GM18867 (cell line): Measurements from ENCODE around the gene RMRP.

Experiments
- ATAC-seq: cut with Tn5 transposase; IDR thresholded peaks from one replicate; pipeline ENCODE4 v1.9.1; 2021; ENCODE audit warnings: mild to moderate bottlenecking, moderate library complexity; ENCODE audit not compliant: unreplicated experiment

Gene RMRP

GRCh38 chr9:35687972-35688557 is 30.2 kb upstream of the RMRP start:
- no peak for ATAC-seq

- ATAC-seq, result no peak
Measured at GRCh38 chr9:35687306-35687705, 29.5 kb upstream of the RMRP start.

GRCh38 chr9:35686222-35687203 is 28.7 kb upstream of the RMRP start:
- no peak for ATAC-seq

GRCh38 chr9:35685506-35685905 is 27.7 kb upstream of the RMRP start:
- ATAC-seq, result no peak

- ATAC-seq, result no peak
Measured at GRCh38 chr9:35684921-35685320, 27.1 kb upstream of the RMRP start.

- no peak for ATAC-seq
Measured at GRCh38 chr9:35683323-35683722, 25.5 kb upstream of the RMRP start.

GRCh38 chr9:35682520-35683315 is 24.9 kb upstream of the RMRP start:
- no peak for ATAC-seq

- ATAC-seq, result no peak
Measured at GRCh38 chr9:35682051-35682450, 24.2 kb upstream of the RMRP start.

GRCh38 chr9:35681341-35682002 is 23.7 kb upstream of the RMRP start:
- no peak for ATAC-seq

GRCh38 chr9:35680331-35681105 is 22.7 kb upstream of the RMRP start:
- peak; percentile 75 for ATAC-seq

- ATAC-seq, result no peak
Measured at GRCh38 chr9:35679766-35680330, 22.0 kb upstream of the RMRP start.

- no peak for ATAC-seq
Measured at GRCh38 chr9:35679091-35679490, 21.3 kb upstream of the RMRP start.

GRCh38 chr9:35675732-35676392 is 18.0 kb upstream of the RMRP start:
- ATAC-seq, result no peak

- ATAC-seq, result no peak
Measured at GRCh38 chr9:35675204-35675603, 17.4 kb upstream of the RMRP start.

- no peak for ATAC-seq
Measured at GRCh38 chr9:35674025-35674361, 16.2 kb upstream of the RMRP start.

GRCh38 chr9:35673132-35674024 is 15.6 kb upstream of the RMRP start, which contains the start of gene CA9:
CA9 (plus strand) TSS chr9:35673928; CDS start chr9:35673960, 32 bp downstream.
- ATAC-seq, result no peak

- no peak for ATAC-seq
Measured at GRCh38 chr9:35669331-35670145, 11.7 kb upstream of the RMRP start.
